DMS114 treated with DMSO at 0.1 percent for 48 hours (cell line): ENCODE data around the gene ROM1.
"Not testable (repeated sequence)": the region's sequence is repeated elsewhere in the genome, so short reads cannot be mapped to it uniquely, and the experiment has no call there.

Experiments used
- DNase-seq: peaks from one replicate; lab custom pipeline; 2025; ENCODE audit not compliant: unreplicated experiment; lab: John Stamatoyannopoulos, UW

Gene ROM1

DNA sequence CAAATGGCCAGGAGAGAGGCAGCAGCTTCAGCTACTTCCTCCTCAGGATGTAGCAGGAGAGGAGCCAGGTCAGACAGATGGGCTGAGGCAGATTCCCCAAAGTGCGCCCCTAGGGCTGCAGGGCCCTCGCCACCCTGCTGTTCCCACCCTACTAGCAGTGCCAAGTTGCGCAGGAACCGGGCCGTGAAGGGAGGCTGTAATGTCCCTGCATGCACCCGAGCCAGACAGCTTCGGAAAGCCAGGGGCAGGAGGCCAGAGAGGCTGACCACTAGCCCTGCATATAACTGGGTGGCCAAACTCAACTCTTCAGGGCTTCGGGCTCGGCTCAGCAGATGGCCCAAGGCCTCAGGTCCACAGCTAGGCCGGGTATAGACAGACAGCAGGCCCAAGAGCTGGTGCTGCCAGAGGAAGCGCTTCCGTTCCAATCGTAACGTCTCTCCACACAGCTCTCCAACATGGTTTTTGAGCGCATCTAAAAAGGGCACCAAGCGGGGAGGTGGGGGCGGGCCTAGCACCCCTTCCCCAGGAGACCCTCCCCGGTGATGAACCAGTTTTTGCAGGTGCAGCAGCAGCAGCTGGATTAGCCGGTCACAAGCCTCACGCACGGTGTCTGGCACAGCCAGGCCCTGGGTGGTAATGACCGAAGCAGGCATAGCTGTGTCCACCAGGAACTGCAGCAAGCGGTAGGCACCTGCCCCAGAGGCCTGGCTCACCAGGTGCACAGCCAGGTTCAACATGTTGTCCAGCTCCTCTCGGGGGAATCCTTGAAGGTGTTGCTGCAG lies 35.3 kb downstream of the ROM1 start:
- DNase-seq, result no peak

DNA sequence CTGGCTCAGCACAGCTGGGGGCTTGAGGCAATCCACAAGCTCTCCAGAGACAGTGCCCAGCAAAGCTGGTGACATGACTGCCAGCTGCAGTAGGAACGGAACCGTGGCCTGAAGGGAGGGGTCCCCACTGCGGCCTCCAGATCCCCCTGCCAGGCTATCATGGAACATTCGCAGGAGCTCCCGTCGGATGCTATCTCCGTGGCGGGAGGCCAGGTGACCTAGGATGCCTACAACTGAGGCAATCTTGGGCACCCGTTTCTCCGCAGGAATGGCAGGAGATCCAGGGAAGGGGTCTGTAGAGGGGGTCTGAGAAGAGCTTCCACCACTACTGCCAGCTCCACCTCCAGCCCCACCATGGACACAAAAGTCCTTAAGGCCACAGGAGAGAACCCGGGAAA lies 35.9 kb downstream of the ROM1 start:
- no peak for DNase-seq

DNA sequence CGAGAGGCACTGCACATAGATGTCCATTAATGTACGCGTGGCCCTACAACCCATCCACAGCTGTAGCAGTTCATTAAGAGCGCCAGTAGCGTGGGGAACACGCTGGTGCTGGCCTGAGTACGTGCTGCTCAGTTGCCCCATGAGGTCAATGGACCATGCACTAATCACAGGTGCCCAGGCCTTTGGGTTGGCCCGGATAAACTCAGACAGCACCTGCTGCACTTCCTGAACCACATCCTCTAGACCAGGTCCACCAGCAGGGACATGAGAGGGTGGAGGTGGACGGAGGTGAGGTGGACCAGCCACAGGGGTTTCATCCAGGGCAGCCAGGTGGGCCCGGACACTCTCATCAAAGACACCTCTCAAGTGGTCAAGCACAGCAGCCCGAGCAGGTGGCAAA lies 36.4 kb downstream of the ROM1 start:
- no peak for DNase-seq

DNA sequence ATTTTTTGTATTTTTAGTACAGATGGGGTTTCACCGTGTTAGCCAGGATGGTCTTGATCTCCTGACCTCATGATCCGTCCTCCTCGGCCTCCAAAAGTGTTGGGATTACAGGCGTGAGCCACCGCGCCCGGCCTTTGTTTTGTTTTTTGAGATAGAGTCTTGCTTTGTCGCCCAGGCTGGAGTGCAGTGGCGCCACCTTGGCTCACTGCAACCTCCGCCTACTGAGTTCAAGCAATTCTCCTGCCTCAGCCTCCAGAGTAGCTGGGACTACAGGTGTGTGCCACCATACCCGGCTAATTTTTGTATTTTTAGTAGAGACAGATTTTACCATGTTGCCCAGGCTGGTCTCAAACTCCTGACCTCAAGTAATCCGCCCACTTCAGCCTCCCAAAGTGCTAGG lies 37.2 kb downstream of the ROM1 start:
- not testable (repeated sequence) for DNase-seq

DNA sequence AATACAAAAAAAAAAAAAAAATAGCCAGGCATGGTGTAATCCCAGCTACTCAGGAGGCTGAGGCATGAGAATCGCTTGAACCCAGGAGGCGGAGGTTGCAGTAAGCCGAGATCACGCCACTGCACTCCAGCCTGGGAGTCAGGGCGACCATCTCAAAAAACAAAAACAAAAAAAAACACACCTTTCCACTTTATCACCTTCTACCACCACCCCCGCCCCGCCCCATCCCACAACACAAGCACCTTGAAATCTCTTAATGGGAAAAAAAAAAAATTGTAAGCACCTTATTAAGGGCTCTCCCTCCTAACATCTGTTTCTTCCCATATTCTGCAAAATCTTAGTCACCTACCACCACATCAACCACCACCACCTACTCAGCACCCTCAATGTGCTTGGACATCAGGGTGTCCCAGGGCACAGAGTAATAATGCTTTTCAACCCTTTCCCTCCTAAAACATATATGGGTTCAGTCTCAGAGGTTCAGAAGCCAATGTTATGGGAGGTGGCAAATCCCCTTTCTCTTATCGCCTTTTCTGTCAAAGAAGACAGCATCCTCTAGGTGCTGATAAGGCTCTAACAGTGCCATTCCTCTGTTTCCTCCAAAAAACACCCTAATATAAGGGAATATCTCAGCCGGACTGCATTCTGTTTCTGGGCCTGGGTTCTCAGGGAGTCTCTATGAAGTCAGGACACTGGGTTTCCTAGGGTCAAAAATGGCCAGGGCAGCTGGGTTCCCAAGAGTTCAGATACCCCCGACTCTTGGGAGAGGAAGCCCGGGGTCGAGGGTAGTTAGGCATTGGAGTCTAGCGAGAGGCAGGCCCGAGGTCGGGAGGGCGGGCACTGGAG lies 39.3 kb downstream of the ROM1 start:
- no peak for DNase-seq

DNA sequence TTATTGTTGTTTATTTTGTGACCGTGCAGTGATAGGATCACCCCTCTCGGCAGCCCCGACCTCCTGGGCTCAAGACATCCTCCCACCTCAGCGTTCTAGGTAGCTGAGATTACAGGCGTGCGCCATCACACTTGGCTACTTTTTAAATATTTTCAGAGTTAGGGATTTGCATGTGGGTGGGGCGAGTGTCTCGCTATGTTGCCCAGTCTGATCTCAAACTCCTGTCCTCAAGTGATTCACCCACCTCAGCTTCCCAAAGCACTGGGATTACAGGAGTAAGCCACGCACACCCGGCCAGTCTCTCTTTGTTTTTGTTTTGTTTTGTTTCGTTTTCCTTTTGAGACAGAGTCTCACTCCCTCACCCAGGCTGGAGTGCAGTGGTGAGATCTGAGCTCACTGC lies 41.2 kb downstream of the ROM1 start:
- no peak for DNase-seq

DNA sequence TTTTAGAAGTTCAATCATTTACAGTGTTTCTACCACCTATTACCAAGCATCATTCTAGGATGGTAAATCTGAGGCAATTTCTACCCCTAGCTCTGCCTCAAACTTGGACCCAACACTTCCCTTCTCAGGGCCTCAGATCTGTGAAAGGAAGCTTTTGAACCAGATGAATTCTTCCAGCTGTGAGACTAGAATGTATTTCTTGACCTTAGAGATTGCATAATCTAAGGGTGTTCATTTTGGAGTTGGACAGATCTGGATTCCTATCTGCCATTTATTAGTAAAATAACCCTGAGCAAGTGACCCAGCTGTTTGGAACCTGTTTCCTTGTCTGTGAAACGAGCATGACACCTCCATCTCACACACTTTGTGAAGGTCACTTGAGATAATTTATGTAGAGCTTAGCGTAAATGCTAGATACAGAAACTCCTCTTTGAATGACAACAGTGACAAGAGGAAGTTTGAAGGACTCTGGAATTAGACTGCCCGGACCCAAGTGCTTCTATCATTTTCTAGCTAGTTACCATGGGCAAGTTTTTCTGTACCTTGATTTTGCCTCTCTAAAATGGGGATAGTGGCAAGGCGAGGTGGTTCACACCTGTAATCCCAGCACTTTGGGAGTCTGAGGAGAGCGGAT lies 43.9 kb downstream of the ROM1 start:
- no peak for DNase-seq

DNA sequence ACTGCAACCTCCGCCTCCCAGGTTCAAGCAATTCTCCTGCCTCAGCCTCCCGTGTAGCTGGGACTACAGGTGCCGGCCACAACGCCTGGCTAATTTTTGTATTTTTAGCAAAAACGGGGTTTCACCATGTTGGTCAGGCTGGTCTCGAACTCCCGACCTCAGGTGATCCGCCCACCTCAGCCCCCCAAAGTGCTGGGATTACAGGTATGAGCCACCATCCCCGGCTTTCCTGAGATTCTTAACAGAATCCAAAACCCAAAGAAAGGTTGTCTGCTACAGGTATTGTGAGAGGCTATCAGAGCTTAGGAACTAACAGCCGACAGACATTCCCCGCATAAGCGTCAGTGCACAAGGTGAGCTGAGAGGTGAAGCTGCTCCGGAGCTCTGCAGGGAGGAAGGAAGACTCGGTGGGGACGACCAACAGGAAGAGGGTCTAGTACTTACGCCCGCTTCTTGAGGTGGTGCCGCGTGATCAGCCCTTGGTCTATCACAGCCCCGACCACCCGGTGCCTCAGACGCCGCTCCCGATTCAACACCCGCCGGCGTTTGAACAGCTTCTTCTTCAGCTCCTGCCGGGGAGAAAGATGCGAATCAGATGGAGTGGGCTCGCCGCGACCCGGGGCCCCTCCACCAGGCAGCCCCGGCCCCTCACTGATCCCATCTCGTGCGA lies 51.5 kb downstream of the ROM1 start:
- DNase-seq, result peak; percentile 79
